Liver (tissue), 9 donors: ENCODE results near the gene ATG2A. TPM values are rescaled to one million over a fixed set of nuclear protein-coding genes. Genes with fewer than 3 reads are reported as not detected.
A peak's percentile ranks its signal among the peaks of the same experiment; 100 is the strongest.

Experiments used
- DNase-seq: peaks from one replicate; pipeline ENCODE4 v3.0.0-alpha.2; 2017; ENCODE audit warnings: low spot score
- H3K27ac ChIP-seq, 2 donors: one replicate each; pipeline ENCODE4 v1.7.0; 2013; ENCODE audit warnings: inconsistent platforms in 2 of 2, low read length in 2 of 2, control low read depth in 1 of 2, low read depth in 1 of 2, mild to moderate bottlenecking in 1 of 2
- H3K27me3 ChIP-seq, 4 donors: one replicate each; pipeline versions ENCODE4 v1.6.1 to v1.7.0; 2013; ENCODE audit warnings: low read length in 3 of 4, inconsistent platforms in 1 of 4, mild to moderate bottlenecking in 1 of 4, moderate library complexity in 1 of 4; ENCODE audit not compliant: control insufficient read depth in 4 of 4, insufficient read depth in 4 of 4
- H3K36me3 ChIP-seq, 4 donors: one replicate each; pipeline versions ENCODE4 v1.6.1 to v1.7.0; 2013; ENCODE audit warnings: low read length in 3 of 4, mild to moderate bottlenecking in 3 of 4, low read depth in 1 of 4, moderate library complexity in 1 of 4; ENCODE audit not compliant: control insufficient read depth in 4 of 4, insufficient read depth in 3 of 4
- H3K4me1 ChIP-seq, 4 donors: one replicate each; pipeline versions ENCODE4 v1.6.1 to v1.7.0; 2013; ENCODE audit warnings: low read length in 3 of 4, mild to moderate bottlenecking in 3 of 4, moderate library complexity in 1 of 4; ENCODE audit not compliant: control insufficient read depth in 4 of 4, insufficient read depth in 4 of 4
- H3K4me3 ChIP-seq, 3 donors: one replicate each; pipeline versions ENCODE4 v1.6.1 to v1.7.0; 2013; ENCODE audit warnings: low read length in 3 of 3, control low read depth in 1 of 3, low read depth in 1 of 3, mild to moderate bottlenecking in 1 of 3
- H3K9ac ChIP-seq, 2 donors: one replicate each; pipeline ENCODE4 v1.7.0; 2013; ENCODE audit warnings: low read length in 2 of 2, mild to moderate bottlenecking in 2 of 2, moderate library complexity in 2 of 2, control low read depth in 1 of 2, low read depth in 1 of 2
- H3K9me3 ChIP-seq, 4 donors: one replicate each; pipeline versions ENCODE4 v1.6.1 to v1.7.0; 2013; ENCODE audit warnings: low read length in 3 of 4; ENCODE audit not compliant: control insufficient read depth in 4 of 4
- EGR1 ChIP-seq, 2 donors: IDR thresholded peaks; 2 replicates each; pipeline ENCODE4 v1.6.1; 2016 to 2018; ENCODE audit warnings: antibody characterized with exemption in 2 of 2, low read depth in 2 of 2
- FOXA1 ChIP-seq: IDR thresholded peaks from 2 replicates; pipeline ENCODE4 v1.6.1; 2016; ENCODE audit warnings: antibody characterized with exemption
- HNF4A ChIP-seq, 2 donors: conservative IDR thresholded peaks; 2 replicates each; pipeline ENCODE4 v1.6.1; 2016; ENCODE audit warnings: antibody characterized with exemption in 2 of 2, mild to moderate bottlenecking in 2 of 2
- NR2F2 ChIP-seq: IDR thresholded peaks from 2 replicates; pipeline ENCODE4 v1.6.1; 2016; ENCODE audit warnings: antibody characterized with exemption
- RXRA ChIP-seq, 2 donors: IDR thresholded peaks; 2 replicates each; pipeline ENCODE4 v1.6.1; 2017 to 2018; ENCODE audit warnings: antibody characterized with exemption in 2 of 2, mild to moderate bottlenecking in 1 of 2
- SP1 ChIP-seq: IDR thresholded peaks from 2 replicates; pipeline ENCODE4 v1.6.1; 2018; ENCODE audit warnings: antibody characterized with exemption, mild to moderate bottlenecking
- YY1 ChIP-seq: IDR thresholded peaks from 2 replicates; pipeline ENCODE4 v1.6.1; 2016; ENCODE audit warnings: antibody characterized with exemption, mild to moderate bottlenecking
- WGBS: extraction: QIAGEN DNeasy Blood & Tissue Kit; methylation state at CpG from one replicate; pipeline ENCODE4 v1.1.7; 2013; 5-methylcytosine and 5-hydroxymethylcytosine counted together
- polyA plus RNA-seq, 2 donors: library from polyadenylated mRNA; stranded (reverse) in 1 of 2; unstranded in 1 of 2; fragments of 200-250 nt in 1 of 2; fragments of >200 nt in 1 of 2; fragmentation: Nextera tagmentation in 1 of 2; extraction: Ambion mirVana in 1 of 2; gene quantifications; one replicate each; pipeline versions ENCODE4 v1.2.1 to v1.2.3, GENCODE V29; 2013 to 2015
- total RNA-seq, 2 donors: library from RNA; depleted of rRNA; stranded (reverse); fragments of >200 nt; gene quantifications; one replicate each; pipeline ENCODE4 v1.2.3, GENCODE V29; 2014
- TF ChIP-seq, protein P1 (sequence below): fragments of 150-350 bp; IDR thresholded peaks from 2 replicates; pipeline ENCODE4 v1.5.1; 2017; ENCODE audit warnings: improper control_type of control experiment, low read depth, low read length; ENCODE audit not compliant: missing input control
- TF ChIP-seq, protein P2 (sequence below): IDR thresholded peaks from 2 replicates; pipeline ENCODE4 v1.6.1; 2016; ENCODE audit warnings: antibody characterized with exemption, mild to moderate bottlenecking
- TF ChIP-seq, protein P3 (sequence below): IDR thresholded peaks from 2 replicates; pipeline ENCODE4 v1.6.1; 2016; ENCODE audit warnings: antibody characterized with exemption
- donor health status: healthy.
- donor health status: healthy.
- donor health status: healthy.
- donor health status: healthy.
- donor health status: healthy.

The ATG2A gene
- total and polyA plus RNA-seq, 4 donors = 15.6 to 34.1 (median 23.0) TPM

DNA sequence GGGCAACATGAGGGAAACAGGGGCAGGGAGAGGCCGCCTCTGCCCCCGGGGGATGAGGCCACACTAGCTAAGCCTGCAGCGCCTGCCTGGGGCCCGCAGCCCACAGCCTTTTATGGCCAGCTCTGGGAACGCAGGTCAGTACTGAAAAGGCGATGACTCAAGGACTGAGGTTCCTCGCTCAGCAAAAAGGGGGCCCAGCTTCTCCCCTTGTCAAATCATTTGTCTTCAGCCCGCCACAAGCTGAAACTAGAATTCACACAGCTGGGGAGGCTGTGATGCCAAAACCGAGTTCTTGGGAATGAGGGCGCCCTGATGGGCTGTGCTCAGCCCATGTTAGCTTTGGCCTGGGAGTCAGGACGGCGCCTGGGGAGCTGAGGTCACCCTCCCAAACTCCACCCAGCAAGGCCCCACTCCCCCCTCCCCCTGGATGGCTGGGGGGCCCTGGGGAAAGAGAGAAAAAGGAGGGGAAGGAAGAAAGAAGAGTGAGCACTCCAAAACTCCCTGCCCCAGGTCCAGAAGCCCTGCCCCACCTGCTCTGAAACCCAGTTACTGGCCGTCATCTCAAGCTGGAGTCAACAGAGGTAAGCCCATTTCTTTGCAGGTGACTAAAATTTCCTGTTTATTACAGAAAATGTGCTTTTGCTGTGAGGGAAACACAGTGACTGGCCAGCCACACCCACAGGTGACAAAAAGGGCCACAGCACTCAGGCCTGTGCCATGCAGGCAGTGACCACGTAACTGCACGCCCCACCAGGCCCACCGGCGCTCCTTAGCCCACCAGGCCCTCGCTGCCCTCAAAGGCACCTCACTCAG, 52.3 kb downstream of the ATG2A start:
- Histone ChIP-seq H3K9ac (no peak overlapping the region), H3K27ac (peak overlapping the region; percentile 17 to 65), H3K27me3 (no peaks in the 10 kb centered on the region), H3K9me3 (no peaks in the 10 kb centered on the region), H3K4me1 (peaks cover 12 to 45% (median 37%) of the 10 kb centered on the region in 4 donors), H3K4me3 (no peak overlapping the region), H3K36me3 (peaks cover 0 to 3% (median under 1%) of the 10 kb centered on the region in 4 donors)
- WGBS = 55% methylated on average over 18 of the region's 18 CpGs
- peak; percentile 24 for TF ChIP-seq NR2F2
- TF ChIP-seq, protein P1, sequence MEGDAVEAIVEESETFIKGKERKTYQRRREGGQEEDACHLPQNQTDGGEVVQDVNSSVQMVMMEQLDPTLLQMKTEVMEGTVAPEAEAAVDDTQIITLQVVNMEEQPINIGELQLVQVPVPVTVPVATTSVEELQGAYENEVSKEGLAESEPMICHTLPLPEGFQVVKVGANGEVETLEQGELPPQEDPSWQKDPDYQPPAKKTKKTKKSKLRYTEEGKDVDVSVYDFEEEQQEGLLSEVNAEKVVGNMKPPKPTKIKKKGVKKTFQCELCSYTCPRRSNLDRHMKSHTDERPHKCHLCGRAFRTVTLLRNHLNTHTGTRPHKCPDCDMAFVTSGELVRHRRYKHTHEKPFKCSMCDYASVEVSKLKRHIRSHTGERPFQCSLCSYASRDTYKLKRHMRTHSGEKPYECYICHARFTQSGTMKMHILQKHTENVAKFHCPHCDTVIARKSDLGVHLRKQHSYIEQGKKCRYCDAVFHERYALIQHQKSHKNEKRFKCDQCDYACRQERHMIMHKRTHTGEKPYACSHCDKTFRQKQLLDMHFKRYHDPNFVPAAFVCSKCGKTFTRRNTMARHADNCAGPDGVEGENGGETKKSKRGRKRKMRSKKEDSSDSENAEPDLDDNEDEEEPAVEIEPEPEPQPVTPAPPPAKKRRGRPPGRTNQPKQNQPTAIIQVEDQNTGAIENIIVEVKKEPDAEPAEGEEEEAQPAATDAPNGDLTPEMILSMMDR = no peak
- DNase-seq = no peak

DNA sequence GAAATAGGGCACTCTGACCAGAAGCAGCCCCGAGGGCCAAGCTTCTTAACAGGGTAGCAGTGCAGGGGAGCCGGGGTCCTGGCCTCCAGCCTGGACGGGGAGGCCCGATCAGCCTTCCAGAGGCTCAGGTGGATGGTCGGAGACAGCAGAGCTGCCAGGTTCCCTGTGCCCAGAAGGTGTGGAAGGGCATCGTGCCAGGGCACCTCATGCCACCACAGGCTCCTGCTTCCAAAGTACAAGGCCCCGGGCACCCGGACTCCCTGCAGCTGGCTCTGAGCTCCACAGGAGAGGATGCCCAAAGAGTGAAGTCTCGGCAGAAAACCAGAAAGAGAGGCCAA, 52.9 kb downstream of the ATG2A start:
- WGBS = 35% methylated on average over 9 of the region's 9 CpGs
- H3K9me3 ChIP-seq = no peaks in the 10 kb centered on the region
- H3K27me3 ChIP-seq = no peaks in the 10 kb centered on the region
- H3K27ac ChIP-seq = peak overlapping the region; percentile 17 to 65
- TF ChIP-seq YY1 (no peak), SP1 (peak; percentile 25), HNF4A (conservative IDR thresholded peaks at IDR 0.05) (peak; percentile 82 to 88), EGR1 (IDR thresholded peaks at IDR 0.05; ENCODE audit: low read depth in 2 of 2) (peak in 1 of 2 donors; percentile 4), RXRA (IDR thresholded peaks at IDR 0.05) (peak; percentile 16 to 75)
- TF ChIP-seq, protein P2, sequence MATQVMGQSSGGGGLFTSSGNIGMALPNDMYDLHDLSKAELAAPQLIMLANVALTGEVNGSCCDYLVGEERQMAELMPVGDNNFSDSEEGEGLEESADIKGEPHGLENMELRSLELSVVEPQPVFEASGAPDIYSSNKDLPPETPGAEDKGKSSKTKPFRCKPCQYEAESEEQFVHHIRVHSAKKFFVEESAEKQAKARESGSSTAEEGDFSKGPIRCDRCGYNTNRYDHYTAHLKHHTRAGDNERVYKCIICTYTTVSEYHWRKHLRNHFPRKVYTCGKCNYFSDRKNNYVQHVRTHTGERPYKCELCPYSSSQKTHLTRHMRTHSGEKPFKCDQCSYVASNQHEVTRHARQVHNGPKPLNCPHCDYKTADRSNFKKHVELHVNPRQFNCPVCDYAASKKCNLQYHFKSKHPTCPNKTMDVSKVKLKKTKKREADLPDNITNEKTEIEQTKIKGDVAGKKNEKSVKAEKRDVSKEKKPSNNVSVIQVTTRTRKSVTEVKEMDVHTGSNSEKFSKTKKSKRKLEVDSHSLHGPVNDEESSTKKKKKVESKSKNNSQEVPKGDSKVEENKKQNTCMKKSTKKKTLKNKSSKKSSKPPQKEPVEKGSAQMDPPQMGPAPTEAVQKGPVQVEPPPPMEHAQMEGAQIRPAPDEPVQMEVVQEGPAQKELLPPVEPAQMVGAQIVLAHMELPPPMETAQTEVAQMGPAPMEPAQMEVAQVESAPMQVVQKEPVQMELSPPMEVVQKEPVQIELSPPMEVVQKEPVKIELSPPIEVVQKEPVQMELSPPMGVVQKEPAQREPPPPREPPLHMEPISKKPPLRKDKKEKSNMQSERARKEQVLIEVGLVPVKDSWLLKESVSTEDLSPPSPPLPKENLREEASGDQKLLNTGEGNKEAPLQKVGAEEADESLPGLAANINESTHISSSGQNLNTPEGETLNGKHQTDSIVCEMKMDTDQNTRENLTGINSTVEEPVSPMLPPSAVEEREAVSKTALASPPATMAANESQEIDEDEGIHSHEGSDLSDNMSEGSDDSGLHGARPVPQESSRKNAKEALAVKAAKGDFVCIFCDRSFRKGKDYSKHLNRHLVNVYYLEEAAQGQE = no peak
- TF ChIP-seq, protein P3, sequence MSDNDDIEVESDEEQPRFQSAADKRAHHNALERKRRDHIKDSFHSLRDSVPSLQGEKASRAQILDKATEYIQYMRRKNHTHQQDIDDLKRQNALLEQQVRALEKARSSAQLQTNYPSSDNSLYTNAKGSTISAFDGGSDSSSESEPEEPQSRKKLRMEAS = peak; percentile 79
- H3K9ac ChIP-seq = no peak overlapping the region
- DNase-seq = no peak
- H3K4me1 ChIP-seq = peaks cover 12 to 41% (median 34%) of the 10 kb centered on the region in 4 donors
- peaks cover 0 to 4% (median 3%) of the 10 kb centered on the region in 4 donors for H3K36me3 ChIP-seq
- no peak overlapping the region for H3K4me3 ChIP-seq

DNA sequence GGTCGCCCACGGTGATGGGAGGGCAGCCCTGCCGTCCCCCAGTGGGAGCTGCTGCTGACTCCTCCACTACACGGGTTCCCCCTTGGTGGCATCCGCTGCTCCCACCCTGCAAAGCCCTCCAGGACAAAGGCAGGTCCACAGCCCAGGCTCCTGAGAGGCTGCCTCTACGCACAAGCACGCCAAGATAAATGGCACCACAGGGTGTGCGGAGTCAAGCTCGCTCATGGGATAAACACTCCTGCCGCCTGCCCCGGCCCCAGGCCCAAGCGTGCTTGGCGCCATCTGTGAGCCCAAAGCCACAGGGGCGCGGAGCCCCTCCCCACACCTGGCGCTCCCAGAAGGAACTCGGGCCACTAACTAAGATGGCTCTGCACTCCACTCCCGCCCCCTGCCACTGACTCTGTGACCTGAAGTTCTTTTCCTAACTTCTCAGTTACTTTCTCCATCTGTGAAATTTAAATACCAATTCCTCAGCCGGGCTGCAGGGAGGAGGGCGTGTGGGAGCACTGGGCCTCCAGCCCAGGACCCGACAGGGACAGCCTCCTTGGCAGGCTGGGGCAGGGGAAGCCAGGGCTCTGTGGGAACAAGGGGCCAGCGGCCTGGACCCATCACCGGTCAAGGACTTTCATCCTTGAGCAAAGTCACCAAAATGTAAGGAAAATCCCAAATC, 53.5 kb downstream of the ATG2A start:
- no peak for DNase-seq
- peaks cover 0 to 4% (median 3%) of the 10 kb centered on the region in 4 donors for H3K36me3 ChIP-seq
- H3K9ac ChIP-seq = no peak overlapping the region
- H3K9me3 ChIP-seq = no peaks in the 10 kb centered on the region
- H3K27ac ChIP-seq = peak overlapping the region; percentile 17 to 65
- TF ChIP-seq NR2F2 (peak; percentile 14), FOXA1 (no peak), HNF4A (conservative IDR thresholded peaks at IDR 0.05) (no peak)
- H3K4me1 ChIP-seq = peaks cover 12 to 37% (median 33%) of the 10 kb centered on the region in 4 donors
- no peak overlapping the region for H3K4me3 ChIP-seq
- 76% methylated on average over 23 of the region's 23 CpGs for WGBS
- H3K27me3 ChIP-seq = no peaks in the 10 kb centered on the region
